ENCODE results near the gene GPR68.
A peak's percentile ranks its signal among the peaks of the same experiment; 100 is the strongest.

The GPR68 gene

DNA sequence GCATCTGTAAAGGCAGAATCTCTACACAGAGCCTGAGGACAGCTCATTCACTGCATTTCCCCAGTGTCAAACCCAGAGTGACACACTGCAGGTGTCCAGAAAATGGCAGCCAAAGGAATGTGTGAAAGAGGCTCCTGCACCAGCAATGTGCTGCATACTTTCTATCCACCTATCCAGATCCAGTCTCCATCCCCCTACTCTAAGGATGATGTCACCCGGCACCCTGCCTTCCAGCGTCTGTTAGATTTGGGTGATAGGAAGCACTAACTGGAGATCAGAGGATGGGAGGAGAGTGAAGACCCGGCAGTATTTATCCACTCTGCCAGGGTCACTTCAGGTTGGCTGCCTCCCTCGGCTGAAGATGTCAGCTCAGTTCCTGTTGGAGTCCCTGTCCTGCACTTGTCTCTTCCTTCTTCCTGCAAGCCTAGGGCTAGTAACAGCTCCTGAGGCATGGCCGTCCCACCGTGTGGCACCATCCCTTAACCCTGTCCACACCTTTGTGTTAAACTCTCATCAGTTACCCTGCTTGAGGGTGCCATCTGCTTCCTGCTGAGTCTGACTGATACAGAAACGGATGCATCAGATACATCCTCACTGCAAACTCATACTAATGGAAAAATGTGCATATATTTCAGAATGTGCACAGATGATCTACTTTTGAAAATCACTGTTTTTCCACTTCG is 13.0 kb upstream of the GPR68 start:
- H3K27ac ChIP-seq (ENCODE audit: low read depth, low read length) = 0 out of 2 replicates have a peak overlapping the region, but pooled peaks have one; percentile 27
- peaks cover 19% of the 10 kb centered on the region for H3F3A ChIP-seq (ENCODE audit: control insufficient read depth, insufficient read depth)
- no peaks in the 10 kb centered on the region for H3K79me2 ChIP-seq (ENCODE audit: control insufficient read depth, low read length)
- H3K9me3 ChIP-seq (ENCODE audit: control insufficient read depth, insufficient read depth, low read length) = no peaks in the 10 kb centered on the region
- no peaks in the 10 kb centered on the region for H3K27me3 ChIP-seq (ENCODE audit: control insufficient read depth, low read length)
- H3K36me3 ChIP-seq (ENCODE audit: control insufficient read depth, low read length) = no peaks in the 10 kb centered on the region
- no peaks in the 10 kb centered on the region for H3K9me2 ChIP-seq (replicated peaks; ENCODE audit: control insufficient read depth, low read length)
- H3K4me2 ChIP-seq (ENCODE audit: low read length) = peak overlapping the region; percentile 55
- peaks cover 76% of the 10 kb centered on the region for H3K4me1 ChIP-seq (ENCODE audit: control insufficient read depth, low read length)
- no peaks in the 10 kb centered on the region for H4K20me1 ChIP-seq (ENCODE audit: control insufficient read depth, insufficient read depth, low read depth, low read length)
- TF ChIP-seq, protein P1, sequence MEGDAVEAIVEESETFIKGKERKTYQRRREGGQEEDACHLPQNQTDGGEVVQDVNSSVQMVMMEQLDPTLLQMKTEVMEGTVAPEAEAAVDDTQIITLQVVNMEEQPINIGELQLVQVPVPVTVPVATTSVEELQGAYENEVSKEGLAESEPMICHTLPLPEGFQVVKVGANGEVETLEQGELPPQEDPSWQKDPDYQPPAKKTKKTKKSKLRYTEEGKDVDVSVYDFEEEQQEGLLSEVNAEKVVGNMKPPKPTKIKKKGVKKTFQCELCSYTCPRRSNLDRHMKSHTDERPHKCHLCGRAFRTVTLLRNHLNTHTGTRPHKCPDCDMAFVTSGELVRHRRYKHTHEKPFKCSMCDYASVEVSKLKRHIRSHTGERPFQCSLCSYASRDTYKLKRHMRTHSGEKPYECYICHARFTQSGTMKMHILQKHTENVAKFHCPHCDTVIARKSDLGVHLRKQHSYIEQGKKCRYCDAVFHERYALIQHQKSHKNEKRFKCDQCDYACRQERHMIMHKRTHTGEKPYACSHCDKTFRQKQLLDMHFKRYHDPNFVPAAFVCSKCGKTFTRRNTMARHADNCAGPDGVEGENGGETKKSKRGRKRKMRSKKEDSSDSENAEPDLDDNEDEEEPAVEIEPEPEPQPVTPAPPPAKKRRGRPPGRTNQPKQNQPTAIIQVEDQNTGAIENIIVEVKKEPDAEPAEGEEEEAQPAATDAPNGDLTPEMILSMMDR (IDR thresholded peaks at IDR 0.05; ENCODE audit: low read depth, low read length, poor library complexity, severe bottlenecking) = no peak
- no peak for TF ChIP-seq EZH2phosphoT487 (IDR thresholded peaks at IDR 0.05; ENCODE audit: borderline replicate concordance, low read length)
- H3K4me3 ChIP-seq (ENCODE audit: low read length) = 0 out of 2 replicates have a peak overlapping the region, but pooled peaks have one; percentile 14

DNA sequence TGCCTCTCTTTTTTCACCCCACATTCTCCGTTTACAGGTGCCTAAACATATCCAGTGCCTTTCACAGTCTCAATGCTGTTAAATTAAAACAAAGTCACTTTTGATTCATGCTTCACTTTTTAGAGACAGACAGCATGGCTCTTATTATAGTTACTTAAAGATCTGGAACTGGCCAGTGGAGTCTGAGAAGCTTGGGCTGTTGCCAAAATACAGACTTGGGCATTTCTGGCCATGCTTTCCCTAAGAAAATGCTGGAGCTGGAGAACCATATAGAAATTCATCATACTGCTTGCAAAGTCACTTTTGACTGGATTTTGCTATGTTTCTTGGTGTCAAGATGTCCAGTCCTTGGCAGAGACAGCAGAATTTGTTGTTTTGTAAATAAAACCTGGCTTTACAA is 12.2 kb upstream of the GPR68 start:
- H3K27me3 ChIP-seq (ENCODE audit: control insufficient read depth, low read length) = no peaks in the 10 kb centered on the region
- no peaks in the 10 kb centered on the region for H3K36me3 ChIP-seq (ENCODE audit: control insufficient read depth, low read length)
- H3K4me1 ChIP-seq (ENCODE audit: control insufficient read depth, low read length) = peaks cover 77% of the 10 kb centered on the region
- H3K9me2 ChIP-seq (replicated peaks; ENCODE audit: control insufficient read depth, low read length) = no peaks in the 10 kb centered on the region
- H4K20me1 ChIP-seq (ENCODE audit: control insufficient read depth, insufficient read depth, low read depth, low read length) = no peaks in the 10 kb centered on the region
- no peaks in the 10 kb centered on the region for H3K79me2 ChIP-seq (ENCODE audit: control insufficient read depth, low read length)
- TF ChIP-seq, protein P1 (IDR thresholded peaks at IDR 0.05; ENCODE audit: low read depth, low read length, poor library complexity, severe bottlenecking) = no peak
- TF ChIP-seq EZH2phosphoT487 (IDR thresholded peaks at IDR 0.05; ENCODE audit: borderline replicate concordance, low read length) = no peak
- no peaks in the 10 kb centered on the region for H3K9me3 ChIP-seq (ENCODE audit: control insufficient read depth, insufficient read depth, low read length)
- H3K4me3 ChIP-seq (ENCODE audit: low read length) = no peak overlapping the region
- no peak overlapping the region for H3K27ac ChIP-seq (ENCODE audit: low read depth, low read length)
- H3F3A ChIP-seq (ENCODE audit: control insufficient read depth, insufficient read depth) = peaks cover 19% of the 10 kb centered on the region
- no peak overlapping the region for H3K4me2 ChIP-seq (ENCODE audit: low read length)

DNA sequence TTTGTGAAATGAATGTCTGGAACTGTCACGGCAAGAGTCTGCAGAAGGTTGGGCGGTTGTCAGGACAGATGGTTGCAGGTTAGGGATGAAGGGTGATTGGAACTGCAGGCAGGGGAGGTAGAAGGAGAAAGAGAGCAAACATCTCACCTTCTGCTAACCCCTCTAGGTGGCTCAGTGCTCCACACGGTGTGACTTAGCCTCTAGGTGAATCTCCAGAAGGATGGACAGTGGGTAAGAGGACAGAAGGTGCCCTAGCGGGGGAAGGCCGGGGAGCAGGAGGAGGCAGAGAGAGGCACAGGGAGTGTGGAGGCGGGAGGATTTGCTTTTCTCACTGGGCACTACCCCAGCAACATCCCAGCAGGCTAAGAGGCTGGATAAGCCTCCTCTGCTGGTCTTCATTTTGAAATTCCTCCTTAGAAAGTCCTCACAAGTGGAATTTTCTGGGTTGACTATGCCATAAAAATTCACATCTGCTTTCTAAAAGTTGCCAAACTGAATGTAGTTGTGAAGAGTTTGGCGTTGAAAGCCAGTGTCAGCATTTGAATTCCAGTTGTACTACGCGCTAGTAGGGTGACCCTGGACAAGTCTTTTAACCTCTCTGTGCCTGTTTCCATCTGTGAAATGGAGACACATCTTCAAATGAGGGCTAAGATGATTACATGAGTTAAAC is 10.7 kb upstream of the GPR68 start:
- Histone ChIP-seq H3K4me1 (ENCODE audit: control insufficient read depth, low read length) (peaks cover 79% of the 10 kb centered on the region), H3K79me2 (ENCODE audit: control insufficient read depth, low read length) (no peaks in the 10 kb centered on the region), H3F3A (ENCODE audit: control insufficient read depth, insufficient read depth) (peaks cover 26% of the 10 kb centered on the region), H4K20me1 (ENCODE audit: control insufficient read depth, insufficient read depth, low read depth, low read length) (no peaks in the 10 kb centered on the region), H3K4me2 (ENCODE audit: low read length) (peak overlapping the region; percentile 81; the same call in 1 of the 2 replicates), H3K9me3 (ENCODE audit: control insufficient read depth, insufficient read depth, low read length) (no peaks in the 10 kb centered on the region), H3K4me3 (ENCODE audit: low read length) (no peak overlapping the region), H3K27me3 (ENCODE audit: control insufficient read depth, low read length) (no peaks in the 10 kb centered on the region), H3K36me3 (ENCODE audit: control insufficient read depth, low read length) (no peaks in the 10 kb centered on the region), H3K9me2 (replicated peaks; ENCODE audit: control insufficient read depth, low read length) (no peaks in the 10 kb centered on the region), H3K27ac (ENCODE audit: low read depth, low read length) (no peak overlapping the region)
- TF ChIP-seq EZH2phosphoT487 (IDR thresholded peaks at IDR 0.05; ENCODE audit: borderline replicate concordance, low read length) = no peak
- TF ChIP-seq, protein P1 (IDR thresholded peaks at IDR 0.05; ENCODE audit: low read depth, low read length, poor library complexity, severe bottlenecking) = peak; percentile 15
